Endometrium (tissue), 2 donors: ENCODE data around the gene SLC2A1.

ENCODE experiments used
- FAIRE-seq: peaks from 2 replicates; lab custom pipeline; 2012; peaks lifted over from hg19 to GRCh38; lab: Jason Lieb, UNC
- donor health status: control.
- donor health status: control.

SLC2A1 gene

GRCh38 chr1:42889264-42889663, 69.4 kb downstream of the SLC2A1 start:
- no peak for FAIRE-seq

- no peak for FAIRE-seq
Measured at GRCh38 chr1:42888013-42888633, 70.5 kb downstream of the SLC2A1 start.

GRCh38 chr1:42887366-42887765, 71.3 kb downstream of the SLC2A1 start:
- no peak for FAIRE-seq

GRCh38 chr1:42886800-42887199, 71.9 kb downstream of the SLC2A1 start:
- no peak for FAIRE-seq

- FAIRE-seq, result no peak
Measured at GRCh38 chr1:42886046-42886739, 72.5 kb downstream of the SLC2A1 start.

- no peak for FAIRE-seq
Measured at GRCh38 chr1:42880384-42880783, 78.3 kb downstream of the SLC2A1 start.

GRCh38 chr1:42877380-42877779, 81.3 kb downstream of the SLC2A1 start:
- no peak for FAIRE-seq

GRCh38 chr1:42876009-42876408, 82.7 kb downstream of the SLC2A1 start:
- FAIRE-seq, result no peak
